A549 (cell line): ENCODE results near the gene CYB561. TPM values are rescaled to one million over a fixed set of nuclear protein-coding genes. Genes with fewer than 3 reads are reported as not detected.
A peak's percentile ranks its signal among the peaks of the same experiment; 100 is the strongest.
"Not testable (repeated sequence)": the region's sequence is repeated elsewhere in the genome, so short reads cannot be mapped to it uniquely, and the experiment has no call there.

Experiments used
- ATAC-seq, 2 experiments: fragments of 200-7000 bp in 1 of 2; fragments of >200 bp in 1 of 2; cut with Nextera tagmentation in 1 of 2; cut with Tn5 transposase in 1 of 2; 3 replicates each; pipeline versions ENCODE4 v1.8.0 to v1.9.1; 2018 to 2020; ENCODE audit warnings: mild to moderate bottlenecking in 1 of 2, moderate library complexity in 1 of 2
- CTCF ChIA-PET: fragments of 300-600 bp; sonication (Branson Sonifier 250); formaldehyde crosslinking; extraction: SDS; loops from one replicate; lab custom pipeline; 2021; ENCODE audit warnings: antibody characterized with exemption, inconsistent platforms; lab: Yijun Ruan, JAX
- POLR2A ChIA-PET: fragments of 350-600 bp; formaldehyde crosslinking; extraction: SDS; loops from one replicate; lab custom pipeline; 2021; ENCODE audit warnings: antibody characterized with exemption, inconsistent platforms; lab: Yijun Ruan, JAX
- DNase-seq, 2 experiments: peaks; one replicate each; pipeline versions ENCODE4 v3.0.0 to v3.0.0-alpha.2; 2011 to 2016; ENCODE audit warnings: low read depth in 1 of 2, low spot score in 1 of 2
- FAIRE-seq: peaks from 2 replicates; lab custom pipeline; 2011; peaks lifted over from hg19 to GRCh38; lab: Jason Lieb, UNC
- H3K27ac ChIP-seq, 2 experiments: fragments of >200 bp; sonication (Bioruptor Twin); formaldehyde crosslinking; 3 replicates each; pipeline ENCODE4 v1.5.1; 2016 to 2017
- H3K4me1 ChIP-seq: fragments of >200 bp; sonication (Bioruptor Twin); formaldehyde crosslinking; 3 replicates; pipeline ENCODE4 v1.6.1; 2016
- H3K4me2 ChIP-seq: fragments of >200 bp; sonication (Bioruptor Twin); formaldehyde crosslinking; 3 replicates; pipeline ENCODE4 v1.6.1; 2016
- H3K4me3 ChIP-seq: fragments of >200 bp; sonication (Bioruptor Twin); formaldehyde crosslinking; 3 replicates; pipeline ENCODE4 v1.5.1; 2016
- H3K9me3 ChIP-seq: fragments of >200 bp; sonication (Bioruptor Twin); formaldehyde crosslinking; 3 replicates; pipeline ENCODE4 v1.6.1; 2016
- CBX2 ChIP-seq: fragments of 200-600 bp; sonication (generic); IDR thresholded peaks from 2 replicates; pipeline ENCODE4 v1.6.1; 2016; ENCODE audit warnings: low read depth, mild to moderate bottlenecking, borderline replicate concordance
- CHD2 ChIP-seq: fragments of 150-350 bp; IDR thresholded peaks from 2 replicates; pipeline ENCODE4 v1.6.1; 2014; ENCODE audit warnings: low read length; ENCODE audit not compliant: partially characterized antibody
- EHMT2 ChIP-seq: fragments of 200-600 bp; sonication (generic); IDR thresholded peaks from 2 replicates; pipeline ENCODE4 v1.6.1; 2016; ENCODE audit warnings: antibody characterized with exemption, low read depth, mild to moderate bottlenecking, moderate library complexity
- FOSL2 ChIP-seq, 2 experiments: fragments of 450-650 bp in 1 of 2; fragments of >200 bp in 1 of 2; sonication (Bioruptor Twin) in 1 of 2; formaldehyde crosslinking; IDR thresholded peaks; 2 replicates each; pipeline versions ENCODE4 v1.5.0 to v1.6.1; 2016 to 2020; ENCODE audit warnings: mild to moderate bottlenecking in 1 of 2, moderate library complexity in 1 of 2
- HEYL ChIP-seq: fragments of 250-450 bp; sonication (Bioruptor Pico); IDR thresholded peaks from 2 replicates; pipeline ENCODE4 v1.8.0; 2021; ENCODE audit warnings: mild to moderate bottlenecking, moderate library complexity
- HOXA7 ChIP-seq: fragments of 250-450 bp; sonication (Bioruptor Pico); IDR thresholded peaks from 2 replicates; pipeline ENCODE4 v1.5.0; 2020; ENCODE audit warnings: mild to moderate bottlenecking, moderate library complexity
- JUN ChIP-seq, 2 experiments: fragments of >200 bp; sonication (Bioruptor Twin); formaldehyde crosslinking; IDR thresholded peaks; 2 replicates in 1 of 2; 3 replicates in 1 of 2; pipeline ENCODE4 v1.6.1; 2016 to 2017
- KDM1A ChIP-seq: fragments of 200-600 bp; sonication (generic); IDR thresholded peaks from 2 replicates; pipeline ENCODE4 v1.6.1; 2016; ENCODE audit warnings: low read depth, mild to moderate bottlenecking
- KDM5A ChIP-seq: fragments of 200-600 bp; sonication (generic); IDR thresholded peaks from 2 replicates; pipeline ENCODE4 v1.6.1; 2016; ENCODE audit warnings: antibody characterized with exemption, mild to moderate bottlenecking
- NPAS2 ChIP-seq: fragments of 250-450 bp; sonication (Bioruptor Pico); IDR thresholded peaks from 2 replicates; pipeline ENCODE4 v1.8.0; 2022; ENCODE audit warnings: mild to moderate bottlenecking, moderate library complexity, borderline replicate concordance
- POLR2A ChIP-seq: IDR thresholded peaks from 2 replicates; pipeline ENCODE4 v1.6.1; 2012; ENCODE audit warnings: mild to moderate bottlenecking, low read length
- RARB ChIP-seq: fragments of 250-450 bp; sonication (Bioruptor Pico); IDR thresholded peaks from 2 replicates; pipeline ENCODE4 v1.8.0; 2021; ENCODE audit warnings: mild to moderate bottlenecking, moderate library complexity
- RCOR1 ChIP-seq: fragments of 150-350 bp; IDR thresholded peaks from 2 replicates; pipeline ENCODE4 v1.6.1; 2014; ENCODE audit warnings: antibody characterized with exemption, low read length, low read depth
- RFX5 ChIP-seq: fragments of 450-650 bp; IDR thresholded peaks from 2 replicates; pipeline ENCODE4 v1.7.1; 2014; ENCODE audit warnings: antibody characterized with exemption, mild to moderate bottlenecking, moderate library complexity
- RNF2 ChIP-seq: fragments of 200-600 bp; sonication (generic); IDR thresholded peaks from 2 replicates; pipeline ENCODE4 v1.6.1; 2016; ENCODE audit warnings: low read depth, mild to moderate bottlenecking, antibody characterized with exemption, moderate library complexity, borderline replicate concordance
- SMC3 ChIP-seq: fragments of >200 bp; sonication (Bioruptor Twin); formaldehyde crosslinking; IDR thresholded peaks from 3 replicates; pipeline ENCODE4 v1.6.1; 2018; ENCODE audit warnings: inconsistent platforms
- TFCP2L1 ChIP-seq: fragments of 250-450 bp; sonication (Bioruptor Pico); IDR thresholded peaks from 2 replicates; pipeline ENCODE4 v1.5.0; 2021; ENCODE audit warnings: mild to moderate bottlenecking
- ZC3H11A ChIP-seq: fragments of 450-650 bp; IDR thresholded peaks from 2 replicates; pipeline ENCODE4 v1.6.1; 2014; ENCODE audit warnings: antibody characterized with exemption, mild to moderate bottlenecking
- ZFP36 ChIP-seq: fragments of 450-650 bp; IDR thresholded peaks from 2 replicates; pipeline ENCODE4 v1.6.1; 2014; ENCODE audit warnings: borderline replicate concordance; ENCODE audit not compliant: partially characterized antibody
- WGBS: methylation state at CpG from one replicate; pipeline ENCODE4 v1.1.6; 2017; ENCODE audit errors: missing lambda C conversion rate; 5-methylcytosine and 5-hydroxymethylcytosine counted together
- polyA plus RNA-seq, 4 experiments: library from polyadenylated mRNA; depleted of rRNA in 3 of 4; stranded (reverse); fragments of >200 nt; fragmentation: RNase III in 1 of 4; extraction: RNeasy Plus Mini Kit Qiagen cat#74134 plus additional on column Dnase treatment in 1 of 4; gene quantifications; 2 replicates in 3 of 4; 3 replicates in 1 of 4; pipeline ENCODE4 v1.2.3, GENCODE V29; 2011 to 2017
- TF ChIP-seq, protein P1 (sequence below): IDR thresholded peaks from 2 replicates; pipeline ENCODE4 v1.6.1; 2012; ENCODE audit warnings: low read depth, borderline replicate concordance
- TF ChIP-seq, protein P2 (sequence below): fragments of 450-650 bp; IDR thresholded peaks from 2 replicates; pipeline ENCODE4 v1.6.1; 2014; ENCODE audit warnings: antibody characterized with exemption

The CYB561 gene
- polyA plus RNA-seq, 2 of the 4 experiments (the other 2 are of a cell fraction): 16.6 to 27.2 TPM

DNA sequence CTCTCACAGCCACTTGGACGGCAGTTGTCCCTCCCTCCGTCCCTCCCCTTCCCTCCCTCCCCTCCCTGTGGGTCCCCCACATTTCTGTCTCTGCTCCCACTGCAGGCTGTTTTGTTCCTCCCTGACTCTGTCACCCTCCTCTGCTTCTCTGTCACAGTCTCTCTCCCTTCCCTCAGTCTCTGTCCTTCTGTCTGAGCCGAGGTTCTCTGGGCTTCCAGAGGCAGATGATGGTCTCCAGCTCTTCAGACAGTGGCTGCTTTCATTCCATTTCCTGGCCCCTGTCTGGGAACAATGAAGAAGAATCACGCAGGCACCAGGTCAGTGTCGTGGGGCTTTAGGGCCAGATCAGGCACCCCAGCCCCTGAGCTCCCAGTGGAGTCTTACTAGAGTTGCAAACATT is 8.8 kb upstream of the CYB561 start:
- H3K27ac ChIP-seq: no peak overlapping the region
- WGBS: 67% methylated on average over 4 of the region's 5 CpGs
- H3K4me1 ChIP-seq: peaks cover 2% of the 10 kb centered on the region; the same call in 2 of the 3 replicates
- no peak overlapping the region for H3K4me2 ChIP-seq
- CTCF ChIA-PET: interaction anchor here (0.7 to 23.8 kb wide), 4 partner anchors 8 to 158 kb away, joined by 3 to 364 read pairs (median 24); no protein-coding TSS in a partner anchor
- no peak overlapping the region for H3K4me3 ChIP-seq
- no peak for DNase-seq
- H3K9me3 ChIP-seq: no peaks in the 10 kb centered on the region
- POLR2A ChIA-PET: no interaction called here
- FAIRE-seq: no peak
- TF ChIP-seq EHMT2: no peak
- no peak for TF ChIP-seq ZFP36
- TF ChIP-seq TFCP2L1 (CRISPR knock-in tag): no peak
- no peak for TF ChIP-seq RNF2
- TF ChIP-seq CHD2: no peak
- TF ChIP-seq KDM5A: no peak
- TF ChIP-seq, protein P1, sequence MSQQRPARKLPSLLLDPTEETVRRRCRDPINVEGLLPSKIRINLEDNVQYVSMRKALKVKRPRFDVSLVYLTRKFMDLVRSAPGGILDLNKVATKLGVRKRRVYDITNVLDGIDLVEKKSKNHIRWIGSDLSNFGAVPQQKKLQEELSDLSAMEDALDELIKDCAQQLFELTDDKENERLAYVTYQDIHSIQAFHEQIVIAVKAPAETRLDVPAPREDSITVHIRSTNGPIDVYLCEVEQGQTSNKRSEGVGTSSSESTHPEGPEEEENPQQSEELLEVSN: no peak
- TF ChIP-seq RFX5: no peak
- no peak for TF ChIP-seq HOXA7 (CRISPR knock-in tag)
- TF ChIP-seq FOSL2 (IDR thresholded peaks at IDR 0.05): no peak
- no peak for TF ChIP-seq FOSL2 (CRISPR knock-in tag; IDR thresholded peaks at IDR 0.05)
- no peak for TF ChIP-seq ZC3H11A
- TF ChIP-seq, protein P2, sequence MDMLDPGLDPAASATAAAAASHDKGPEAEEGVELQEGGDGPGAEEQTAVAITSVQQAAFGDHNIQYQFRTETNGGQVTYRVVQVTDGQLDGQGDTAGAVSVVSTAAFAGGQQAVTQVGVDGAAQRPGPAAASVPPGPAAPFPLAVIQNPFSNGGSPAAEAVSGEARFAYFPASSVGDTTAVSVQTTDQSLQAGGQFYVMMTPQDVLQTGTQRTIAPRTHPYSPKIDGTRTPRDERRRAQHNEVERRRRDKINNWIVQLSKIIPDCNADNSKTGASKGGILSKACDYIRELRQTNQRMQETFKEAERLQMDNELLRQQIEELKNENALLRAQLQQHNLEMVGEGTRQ: no peak
- no peak for TF ChIP-seq CBX2
- TF ChIP-seq RARB (CRISPR knock-in tag): no peak
- TF ChIP-seq NPAS2 (CRISPR knock-in tag): no peak
- TF ChIP-seq RCOR1: no peak
- TF ChIP-seq KDM1A: no peak
- TF ChIP-seq HEYL (CRISPR knock-in tag): no peak
- ATAC-seq: peak in 1 of 2 experiments; percentile 11; a peak in 1 of 6 replicates

GRCh38 chr17:63454357-63454756 is 8.3 kb upstream of the CYB561 start:
- 41% methylated on average over 6 of the region's 6 CpGs for WGBS
- H3K4me3 ChIP-seq; H3K4me2 ChIP-seq; FAIRE-seq; H3K27ac ChIP-seq; DNase-seq; POLR2A ChIA-PET; ATAC-seq; H3K4me1 ChIP-seq; H3K9me3 ChIP-seq; TF ChIP-seq FOSL2 (IDR thresholded peaks at IDR 0.05): not testable (repeated sequence)
- CTCF ChIA-PET: interaction anchor here (0.6 to 23.8 kb wide), 5 partner anchors 9 to 782 kb away, joined by 3 to 364 read pairs (median 4); no protein-coding TSS in a partner anchor
- 0 out of 2 replicates have a peak, but pooled peaks have one; percentile 8 for TF ChIP-seq FOSL2 (CRISPR knock-in tag; IDR thresholded peaks at IDR 0.05)

DNA sequence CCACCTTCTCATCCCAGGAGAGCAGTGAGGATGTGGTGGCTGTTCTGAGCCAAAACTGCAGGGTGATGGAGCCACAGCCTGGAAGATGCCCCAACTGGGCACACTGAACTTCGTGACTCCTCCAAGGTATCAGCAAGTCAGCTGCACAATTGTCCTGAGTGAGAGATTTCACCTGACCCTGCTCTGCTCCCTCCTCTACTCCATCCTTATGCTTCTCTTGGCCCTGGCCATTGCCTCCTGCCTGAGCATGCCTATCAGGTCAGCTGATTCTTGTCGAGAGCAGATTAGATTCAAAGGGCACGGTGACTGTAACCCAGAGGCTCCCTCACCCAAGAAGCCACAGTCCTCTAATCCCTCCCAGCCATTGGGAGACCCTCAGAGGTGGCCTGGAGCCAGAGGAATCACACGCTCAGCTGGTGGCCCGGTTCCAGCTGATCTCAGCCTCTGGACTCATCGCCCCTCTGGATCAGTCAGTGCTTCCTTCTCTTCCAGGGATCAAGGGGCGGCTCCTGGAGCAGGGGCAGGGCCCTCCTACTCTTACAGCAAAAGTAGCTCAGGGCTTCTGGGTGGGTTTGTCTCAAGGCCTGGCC is 7.0 kb upstream of the CYB561 start:
- ATAC-seq (peak in 1 of 2 experiments; percentile 11; a peak in 2 of 6 replicates), FAIRE-seq (no peak), DNase-seq (no peak)
- H3K9me3 ChIP-seq: no peaks in the 10 kb centered on the region
- WGBS: 60% methylated on average over 7 of the region's 7 CpGs
- ChIA-PET POLR2A (interaction anchor here (1.0 kb wide), 1 partner anchor 9 kb away, joined by 3 read pairs; no protein-coding TSS in a partner anchor), CTCF (interaction anchor here (0.6 to 23.8 kb wide), 9 partner anchors 8 to 781 kb away, joined by 3 to 364 read pairs (median 4); no protein-coding TSS in a partner anchor)
- H3K4me2 ChIP-seq: no peak overlapping the region
- TF ChIP-seq SMC3 (no peak), JUN (IDR thresholded peaks at IDR 0.05) (no peak), POLR2A (no peak), EHMT2 (no peak)
- no peak overlapping the region for H3K4me3 ChIP-seq
- no peaks in the 10 kb centered on the region for H3K4me1 ChIP-seq
- no peak overlapping the region for H3K27ac ChIP-seq
